GM12878 (cell line): Measurements from ENCODE around the gene MGAT3.

Experiments used
- CHD4 ChIP-seq: fragments of 200-600 bp; sonication (generic); IDR thresholded peaks from 2 replicates; pipeline ENCODE4 v1.6.1; 2016; ENCODE audit warnings: mild to moderate bottlenecking
- CREM ChIP-seq: IDR thresholded peaks from 2 replicates; pipeline ENCODE4 v1.6.1; 2014; ENCODE audit warnings: antibody characterized with exemption, low read depth
- EZH2 ChIP-seq: IDR thresholded peaks from 2 replicates; pipeline ENCODE4 v1.6.1; 2012; ENCODE audit warnings: low read depth, mild to moderate bottlenecking, control low read depth, inconsistent platforms, low read length, borderline replicate concordance; ENCODE audit not compliant: control insufficient read depth
- NFIC ChIP-seq: IDR thresholded peaks from 2 replicates; pipeline ENCODE4 v1.6.1; 2012; ENCODE audit warnings: low read depth, mild to moderate bottlenecking, inconsistent platforms, low read length, moderate library complexity
- NR2C2 ChIP-seq: IDR thresholded peaks from 2 replicates; pipeline ENCODE4 v1.6.1; 2011; ENCODE audit warnings: borderline replicate concordance, low read depth; ENCODE audit not compliant: control insufficient read depth, insufficient read length
- POLR2AphosphoS5 ChIP-seq: IDR thresholded peaks from 2 replicates; pipeline ENCODE4 v1.6.1; 2011; ENCODE audit warnings: mild to moderate bottlenecking, low read length, inconsistent platforms
- RCOR1 ChIP-seq: conservative IDR thresholded peaks from 2 replicates; pipeline ENCODE4 v1.6.1; 2012; ENCODE audit warnings: low read depth, low read length, improper control_type of control experiment
- TBL1XR1 ChIP-seq: IDR thresholded peaks from 2 replicates; pipeline ENCODE4 v1.6.1; 2012; ENCODE audit warnings: low read depth, low read length, improper control_type of control experiment
- TF ChIP-seq, protein P1 (sequence below), 3 experiments: IDR thresholded peaks in 2 of 3; conservative IDR thresholded peaks in 1 of 3; 2 replicates each; pipeline ENCODE4 v1.5.1; 2011; ENCODE audit warnings: low read depth in 3 of 3, low read length in 3 of 3, mild to moderate bottlenecking in 3 of 3, control low read depth in 2 of 3, moderate library complexity in 2 of 3, inconsistent platforms in 1 of 3, mixed read lengths in 1 of 3; ENCODE audit not compliant: control insufficient read depth in 2 of 3, insufficient read depth in 1 of 3; ENCODE audit errors: extremely low read depth in 1 of 3
- TF ChIP-seq, protein P2 (sequence below): IDR thresholded peaks from 2 replicates; pipeline ENCODE4 v1.6.1; 2012; ENCODE audit warnings: mild to moderate bottlenecking, low read depth, low read length
- TF ChIP-seq, protein P3 (sequence below): fragments of 450-650 bp; formaldehyde crosslinking; IDR thresholded peaks from 2 replicates; pipeline ENCODE4 v1.4.0; 2022; ENCODE audit warnings: mild to moderate bottlenecking, moderate library complexity

DNA sequence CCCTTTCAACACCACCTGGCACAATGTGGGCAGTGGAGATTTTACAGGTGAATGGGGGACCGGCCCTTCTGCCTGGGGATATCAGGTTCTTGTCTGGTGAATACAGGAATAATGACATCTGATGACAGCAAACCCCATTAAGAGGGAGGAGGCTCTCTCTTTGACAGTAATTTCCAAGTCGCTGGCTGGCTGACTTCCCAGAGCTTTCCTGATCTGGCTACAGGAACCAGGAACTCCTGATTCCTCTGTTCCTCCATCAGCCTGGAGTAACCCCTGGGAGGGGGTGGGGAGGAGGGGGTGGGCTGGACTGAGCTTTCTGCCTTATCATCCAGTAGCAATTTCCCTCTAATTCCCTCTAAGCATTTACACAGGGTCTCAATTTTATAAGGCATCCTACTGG lies 41.6 kb downstream of the MGAT3 start:
- TF ChIP-seq TBL1XR1 (no peak), CHD4 (no peak), CREM (no peak), RCOR1 (no peak), NFIC (no peak), EZH2 (no peak), NR2C2 (no peak), POLR2AphosphoS5 (no peak)
- TF ChIP-seq, protein P1, sequence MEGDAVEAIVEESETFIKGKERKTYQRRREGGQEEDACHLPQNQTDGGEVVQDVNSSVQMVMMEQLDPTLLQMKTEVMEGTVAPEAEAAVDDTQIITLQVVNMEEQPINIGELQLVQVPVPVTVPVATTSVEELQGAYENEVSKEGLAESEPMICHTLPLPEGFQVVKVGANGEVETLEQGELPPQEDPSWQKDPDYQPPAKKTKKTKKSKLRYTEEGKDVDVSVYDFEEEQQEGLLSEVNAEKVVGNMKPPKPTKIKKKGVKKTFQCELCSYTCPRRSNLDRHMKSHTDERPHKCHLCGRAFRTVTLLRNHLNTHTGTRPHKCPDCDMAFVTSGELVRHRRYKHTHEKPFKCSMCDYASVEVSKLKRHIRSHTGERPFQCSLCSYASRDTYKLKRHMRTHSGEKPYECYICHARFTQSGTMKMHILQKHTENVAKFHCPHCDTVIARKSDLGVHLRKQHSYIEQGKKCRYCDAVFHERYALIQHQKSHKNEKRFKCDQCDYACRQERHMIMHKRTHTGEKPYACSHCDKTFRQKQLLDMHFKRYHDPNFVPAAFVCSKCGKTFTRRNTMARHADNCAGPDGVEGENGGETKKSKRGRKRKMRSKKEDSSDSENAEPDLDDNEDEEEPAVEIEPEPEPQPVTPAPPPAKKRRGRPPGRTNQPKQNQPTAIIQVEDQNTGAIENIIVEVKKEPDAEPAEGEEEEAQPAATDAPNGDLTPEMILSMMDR (IDR thresholded peaks at IDR 0.05 in 2 of 3, conservative IDR thresholded peaks at IDR 0.05 in 1 of 3; ENCODE audit: control insufficient read depth in 2 of 3, extremely low read depth in 1 of 3, insufficient read depth in 1 of 3, low read depth in 3 of 3, low read length in 3 of 3): no peak
- TF ChIP-seq, protein P2, sequence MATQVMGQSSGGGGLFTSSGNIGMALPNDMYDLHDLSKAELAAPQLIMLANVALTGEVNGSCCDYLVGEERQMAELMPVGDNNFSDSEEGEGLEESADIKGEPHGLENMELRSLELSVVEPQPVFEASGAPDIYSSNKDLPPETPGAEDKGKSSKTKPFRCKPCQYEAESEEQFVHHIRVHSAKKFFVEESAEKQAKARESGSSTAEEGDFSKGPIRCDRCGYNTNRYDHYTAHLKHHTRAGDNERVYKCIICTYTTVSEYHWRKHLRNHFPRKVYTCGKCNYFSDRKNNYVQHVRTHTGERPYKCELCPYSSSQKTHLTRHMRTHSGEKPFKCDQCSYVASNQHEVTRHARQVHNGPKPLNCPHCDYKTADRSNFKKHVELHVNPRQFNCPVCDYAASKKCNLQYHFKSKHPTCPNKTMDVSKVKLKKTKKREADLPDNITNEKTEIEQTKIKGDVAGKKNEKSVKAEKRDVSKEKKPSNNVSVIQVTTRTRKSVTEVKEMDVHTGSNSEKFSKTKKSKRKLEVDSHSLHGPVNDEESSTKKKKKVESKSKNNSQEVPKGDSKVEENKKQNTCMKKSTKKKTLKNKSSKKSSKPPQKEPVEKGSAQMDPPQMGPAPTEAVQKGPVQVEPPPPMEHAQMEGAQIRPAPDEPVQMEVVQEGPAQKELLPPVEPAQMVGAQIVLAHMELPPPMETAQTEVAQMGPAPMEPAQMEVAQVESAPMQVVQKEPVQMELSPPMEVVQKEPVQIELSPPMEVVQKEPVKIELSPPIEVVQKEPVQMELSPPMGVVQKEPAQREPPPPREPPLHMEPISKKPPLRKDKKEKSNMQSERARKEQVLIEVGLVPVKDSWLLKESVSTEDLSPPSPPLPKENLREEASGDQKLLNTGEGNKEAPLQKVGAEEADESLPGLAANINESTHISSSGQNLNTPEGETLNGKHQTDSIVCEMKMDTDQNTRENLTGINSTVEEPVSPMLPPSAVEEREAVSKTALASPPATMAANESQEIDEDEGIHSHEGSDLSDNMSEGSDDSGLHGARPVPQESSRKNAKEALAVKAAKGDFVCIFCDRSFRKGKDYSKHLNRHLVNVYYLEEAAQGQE: no peak
- TF ChIP-seq, protein P3, sequence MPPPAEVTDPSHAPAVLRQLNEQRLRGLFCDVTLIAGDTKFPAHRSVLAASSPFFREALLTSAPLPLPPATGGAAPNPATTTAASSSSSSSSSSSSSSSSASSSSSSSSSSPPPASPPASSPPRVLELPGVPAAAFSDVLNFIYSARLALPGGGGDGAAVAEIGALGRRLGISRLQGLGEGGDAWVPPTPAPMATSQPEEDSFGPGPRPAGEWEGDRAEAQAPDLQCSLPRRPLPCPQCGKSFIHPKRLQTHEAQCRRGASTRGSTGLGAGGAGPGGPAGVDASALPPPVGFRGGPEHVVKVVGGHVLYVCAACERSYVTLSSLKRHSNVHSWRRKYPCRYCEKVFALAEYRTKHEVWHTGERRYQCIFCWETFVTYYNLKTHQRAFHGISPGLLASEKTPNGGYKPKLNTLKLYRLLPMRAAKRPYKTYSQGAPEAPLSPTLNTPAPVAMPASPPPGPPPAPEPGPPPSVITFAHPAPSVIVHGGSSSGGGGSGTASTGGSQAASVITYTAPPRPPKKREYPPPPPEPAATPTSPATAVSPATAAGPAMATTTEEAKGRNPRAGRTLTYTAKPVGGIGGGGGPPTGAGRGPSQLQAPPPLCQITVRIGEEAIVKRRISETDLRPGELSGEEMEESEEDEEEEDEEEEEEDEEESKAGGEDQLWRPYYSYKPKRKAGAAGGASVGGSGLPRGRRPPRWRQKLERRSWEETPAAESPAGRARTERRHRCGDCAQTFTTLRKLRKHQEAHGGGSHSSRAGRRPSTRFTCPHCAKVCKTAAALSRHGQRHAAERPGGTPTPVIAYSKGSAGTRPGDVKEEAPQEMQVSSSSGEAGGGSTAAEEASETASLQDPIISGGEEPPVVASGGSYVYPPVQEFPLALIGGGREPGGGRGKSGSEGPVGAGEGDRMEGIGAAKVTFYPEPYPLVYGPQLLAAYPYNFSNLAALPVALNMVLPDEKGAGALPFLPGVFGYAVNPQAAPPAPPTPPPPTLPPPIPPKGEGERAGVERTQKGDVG (CRISPR knock-in tag): no peak
